Measurements from ENCODE around the gene SLC1A3.

- TF ChIP-seq USF2 (IDR thresholded peaks at IDR 0.05; ENCODE audit: low read depth, low read length) (no peak), CTCF (conservative IDR thresholded peaks at IDR 0.05; ENCODE audit: low read depth, low read length) (no peak), SMC3 (IDR thresholded peaks at IDR 0.05; ENCODE audit: low read depth, low read length) (no peak), CEBPB (IDR thresholded peaks at IDR 0.05; ENCODE audit: low read depth, low read length) (no peak), POLR2A (IDR thresholded peaks at IDR 0.05; ENCODE audit: low read depth, low read length) (no peak), CHD1 (IDR thresholded peaks at IDR 0.05; ENCODE audit: low read depth, low read length) (no peak), RFX5 (IDR thresholded peaks at IDR 0.05; ENCODE audit: low read depth, low read length) (no peak), ELK1 (IDR thresholded peaks at IDR 0.05; ENCODE audit: borderline replicate concordance, low read depth, low read length) (no peak), RCOR1 (IDR thresholded peaks at IDR 0.05; ENCODE audit: insufficient replicate concordance, low read length) (no peak)
Measured at GRCh38 chr5:36593867-36594266, 12.5 kb upstream of the SLC1A3 start.
